GM15510 (cell line): ENCODE data around the gene ERI3.

Source experiments
- POLR2A ChIP-seq: IDR thresholded peaks from 3 replicates; pipeline ENCODE4 v1.6.1; 2011; ENCODE audit warnings: borderline replicate concordance; ENCODE audit not compliant: insufficient read length; ENCODE audit errors: extremely low read depth

Gene ERI3

GRCh38 chr1:44256762-44257554 is 98.1 kb downstream of the ERI3 start:
- TF ChIP-seq POLR2A: no peak

- TF ChIP-seq POLR2A: no peak
These were observed 100.6 kb downstream of the ERI3 start for GRCh38 chr1:44254392-44254910.

GRCh38 chr1:44251989-44252671 is 102.9 kb downstream of the ERI3 start:
- TF ChIP-seq POLR2A: no peak

- TF ChIP-seq POLR2A: no peak
These were observed 103.6 kb downstream of the ERI3 start for GRCh38 chr1:44251486-44251885.

- TF ChIP-seq POLR2A: no peak
These were observed 104.8 kb downstream of the ERI3 start for GRCh38 chr1:44250068-44250781.

GRCh38 chr1:44249543-44249942 is 105.5 kb downstream of the ERI3 start:
- no peak for TF ChIP-seq POLR2A

- TF ChIP-seq POLR2A: no peak
These were observed 108.3 kb downstream of the ERI3 start for GRCh38 chr1:44246806-44247205.

GRCh38 chr1:44244986-44245385 is 110.1 kb downstream of the ERI3 start:
- TF ChIP-seq POLR2A: no peak

GRCh38 chr1:44243782-44244495 is 111.1 kb downstream of the ERI3 start:
- TF ChIP-seq POLR2A: no peak

GRCh38 chr1:44242746-44243145 is 112.3 kb downstream of the ERI3 start:
- no peak for TF ChIP-seq POLR2A

GRCh38 chr1:44240802-44241671 is 114.0 kb downstream of the ERI3 start:
- TF ChIP-seq POLR2A: no peak

GRCh38 chr1:44239961-44240371 is 115.1 kb downstream of the ERI3 start:
- TF ChIP-seq POLR2A: no peak

- no peak for TF ChIP-seq POLR2A
These were observed 115.6 kb downstream of the ERI3 start for GRCh38 chr1:44239331-44239960.
